ENCODE results near the gene NRBP1.

NRBP1 gene

DNA sequence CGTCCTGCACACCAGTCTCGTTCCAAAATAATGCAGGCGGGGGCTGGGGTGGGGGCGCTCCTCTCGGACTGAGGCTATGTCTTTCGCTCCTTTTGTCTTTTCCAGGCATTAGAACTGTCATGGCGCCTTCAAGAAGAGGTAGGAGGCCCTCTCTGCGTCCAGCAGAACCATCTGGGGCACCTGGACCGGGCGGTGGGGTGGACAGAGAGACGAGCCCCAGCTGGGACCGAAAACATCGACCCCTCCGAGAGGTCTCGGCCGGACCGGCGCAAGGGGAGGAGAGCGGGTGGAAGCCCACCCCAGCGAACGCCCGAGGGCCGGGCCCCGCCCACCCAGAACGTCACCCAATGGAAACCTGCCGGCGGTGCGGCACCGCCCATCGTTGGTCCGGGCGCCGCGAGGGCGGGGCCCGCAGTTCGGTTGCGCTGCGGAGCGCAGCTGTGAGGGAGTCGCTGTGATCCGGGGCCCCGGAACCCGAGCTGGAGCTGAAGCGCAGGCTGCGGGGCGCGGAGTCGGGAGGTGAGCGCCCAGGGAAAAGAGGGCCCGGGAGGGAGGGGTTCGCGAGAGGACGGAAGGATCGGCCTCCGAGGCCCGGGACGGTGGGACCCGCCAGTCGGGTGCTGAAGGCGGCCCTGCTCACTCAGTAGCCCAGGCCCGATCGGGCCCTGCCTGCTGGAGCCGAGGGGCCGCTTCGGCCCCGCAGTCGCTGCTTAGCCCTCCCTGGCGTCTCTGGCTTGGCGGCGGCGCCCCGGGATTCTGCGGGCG, at the start of gene NRBP1:
TSS of gene NRBP1 (plus strand) at position 419 of the 765 bp plus-strand sequence. CDS start 4,643 bp downstream, outside the sequence.
- peak; percentile 76 to 91 for DNase-seq

DNA sequence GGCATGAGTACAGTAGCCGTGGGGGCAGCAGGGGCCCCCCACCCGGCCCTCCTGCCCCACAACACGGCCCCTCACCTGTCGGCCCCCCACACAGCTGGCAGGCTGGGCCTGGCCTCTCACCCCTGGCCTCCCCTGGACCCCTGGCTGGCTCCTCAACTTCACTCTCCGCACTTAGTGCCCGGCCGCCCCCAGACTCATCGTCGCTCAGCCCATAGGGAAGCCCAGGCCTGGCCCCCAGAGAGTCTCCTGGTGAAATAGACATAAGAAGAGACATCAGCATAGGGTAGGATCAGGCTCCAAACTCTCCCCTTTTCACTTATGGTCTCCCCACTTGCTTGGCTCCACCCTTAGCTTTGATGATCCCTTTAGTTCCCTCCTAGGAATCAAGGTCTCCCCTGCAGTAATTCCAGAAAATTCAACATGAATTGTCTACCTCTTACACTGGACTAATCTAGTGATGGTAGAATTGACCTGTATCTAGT, 49.6 kb upstream of the NRBP1 start:
- DNase-seq, result no peak

GRCh38 chr2:27379383-27379835, 49.0 kb upstream of the NRBP1 start:
- no peak for DNase-seq

DNA sequence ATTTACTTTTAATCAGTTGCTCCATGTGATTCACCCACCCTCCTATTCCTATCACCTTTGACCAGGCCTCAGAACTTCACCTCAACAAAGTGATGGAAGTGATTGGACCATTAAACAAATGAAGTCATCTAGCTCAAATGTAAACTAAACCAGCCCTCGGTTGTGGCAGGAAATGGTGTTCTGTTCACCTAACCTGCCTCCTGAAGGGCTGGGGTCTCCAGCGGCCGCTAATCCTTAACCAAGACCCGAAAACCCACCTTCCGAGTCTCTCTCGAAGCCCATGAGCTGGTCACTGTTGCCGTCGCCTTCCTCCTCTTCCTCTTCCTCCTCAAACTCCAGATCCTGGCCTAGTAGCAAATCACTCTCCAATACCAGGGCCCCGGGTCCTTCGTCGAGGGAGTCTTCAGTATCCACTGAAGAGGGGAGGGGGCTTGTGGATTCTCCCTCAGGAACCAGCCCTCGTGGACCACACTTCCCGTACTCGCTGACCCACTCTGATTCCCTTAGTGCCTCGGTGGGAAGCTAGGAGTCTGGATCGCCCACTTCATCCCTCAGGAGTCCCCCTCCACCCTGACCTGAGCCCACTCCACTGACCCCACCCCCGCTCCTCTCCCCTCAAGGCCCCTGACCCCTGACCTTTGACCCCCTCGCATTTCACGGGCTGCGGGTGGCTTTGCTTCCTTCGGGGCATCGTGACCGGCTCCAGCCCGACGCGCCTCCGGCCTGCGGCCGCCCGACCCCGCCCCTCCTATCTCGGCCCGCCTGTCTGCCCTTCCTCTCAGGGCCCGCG, 48.4 kb upstream of the NRBP1 start:
- DNase-seq, result peak; percentile 74 to 88

DNA sequence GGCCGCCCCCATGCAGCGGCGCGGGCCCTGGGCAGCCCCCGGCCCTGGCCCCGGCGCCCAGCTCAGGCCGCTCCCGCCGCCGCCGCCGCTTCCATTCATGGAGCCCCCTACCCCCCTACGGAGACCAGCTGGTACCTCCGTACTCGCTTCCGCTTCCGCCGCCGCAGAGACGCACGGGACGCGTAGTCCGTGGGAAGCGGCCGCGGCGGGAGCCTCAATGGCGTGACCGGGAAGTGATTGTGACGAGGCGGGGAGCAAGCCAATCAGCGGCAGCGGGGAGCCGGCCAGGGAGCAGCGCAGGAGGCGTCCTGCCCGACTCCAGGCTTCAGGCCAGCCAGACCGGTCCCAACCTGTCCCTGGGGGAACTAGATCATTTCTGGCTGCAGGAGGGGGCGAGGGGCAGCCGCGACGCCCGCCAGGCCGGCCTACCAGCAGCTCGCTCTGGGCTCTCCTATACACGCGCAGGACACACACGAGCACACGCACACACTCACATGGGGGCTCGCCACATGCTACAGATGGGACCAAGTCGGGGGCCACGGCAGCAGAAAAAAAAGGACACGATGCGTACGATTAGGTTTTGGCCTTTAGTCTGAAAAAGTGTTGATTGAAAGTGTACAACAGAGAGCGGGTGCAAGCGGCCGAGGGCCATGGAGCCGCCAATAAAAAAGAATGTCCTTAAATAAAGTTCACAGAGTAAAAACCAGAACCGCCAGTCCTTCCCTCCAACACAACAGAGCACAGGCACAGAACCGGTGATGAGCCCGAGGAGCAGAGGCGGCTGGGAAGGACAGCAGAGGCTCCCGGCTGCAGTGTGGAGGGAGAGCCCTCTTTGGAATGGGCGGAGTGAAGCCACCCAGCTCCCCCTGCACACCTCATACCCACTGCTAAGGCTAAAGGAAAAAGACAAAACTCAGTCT, 47.5 kb upstream of the NRBP1 start, which contains the start of gene ZNF513:
TSS of gene ZNF513 (minus strand) at position 109 of the 920 bp plus-strand sequence. CDS start 208 bp downstream, outside the sequence.
- peak; percentile 89 to 92 for DNase-seq

GRCh38 chr2:27381577-27382181, 46.8 kb upstream of the NRBP1 start:
- DNase-seq, result no peak

DNA sequence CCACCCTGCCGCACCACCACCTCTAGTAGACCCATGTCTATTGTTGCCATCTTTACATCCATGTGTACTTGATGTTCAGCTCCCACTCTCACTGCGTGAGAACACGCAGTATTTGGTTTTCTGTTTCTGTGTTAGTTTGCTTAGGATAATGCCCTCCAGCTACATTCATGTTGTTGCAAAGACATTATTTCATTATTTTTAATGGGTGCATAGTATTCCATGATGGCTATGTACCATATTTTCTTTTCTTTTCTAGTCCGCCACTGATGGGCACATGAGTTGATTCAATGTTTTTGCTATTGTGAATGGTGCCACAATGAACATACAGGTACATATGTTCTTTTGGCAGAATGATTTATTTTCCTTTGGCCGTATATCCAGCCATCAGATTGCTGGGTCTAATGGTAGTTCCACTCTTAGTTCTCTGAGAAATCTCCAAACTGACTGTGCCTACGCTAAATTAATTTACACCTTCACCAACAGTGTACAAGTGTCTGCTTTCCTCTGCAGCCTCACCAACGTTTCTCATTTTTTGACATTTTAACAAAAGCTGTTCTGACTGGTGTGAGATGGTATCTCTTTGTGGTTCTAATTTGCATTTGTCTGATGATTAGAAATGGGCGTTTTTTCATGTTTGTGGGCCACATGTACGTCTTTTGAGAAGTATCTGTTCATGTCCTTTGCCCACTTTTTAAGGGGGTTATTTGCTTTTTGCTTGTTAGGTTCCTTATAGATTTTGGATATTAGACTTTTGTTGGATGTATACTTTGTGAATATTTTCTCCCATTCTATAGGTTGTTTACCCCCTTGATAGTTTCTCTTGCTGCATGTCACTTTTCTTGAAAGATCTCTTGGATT, 37.4 kb upstream of the NRBP1 start:
- no peak for DNase-seq

GRCh38 chr2:27393225-27393624, 35.2 kb upstream of the NRBP1 start:
- DNase-seq, result no peak

DNA sequence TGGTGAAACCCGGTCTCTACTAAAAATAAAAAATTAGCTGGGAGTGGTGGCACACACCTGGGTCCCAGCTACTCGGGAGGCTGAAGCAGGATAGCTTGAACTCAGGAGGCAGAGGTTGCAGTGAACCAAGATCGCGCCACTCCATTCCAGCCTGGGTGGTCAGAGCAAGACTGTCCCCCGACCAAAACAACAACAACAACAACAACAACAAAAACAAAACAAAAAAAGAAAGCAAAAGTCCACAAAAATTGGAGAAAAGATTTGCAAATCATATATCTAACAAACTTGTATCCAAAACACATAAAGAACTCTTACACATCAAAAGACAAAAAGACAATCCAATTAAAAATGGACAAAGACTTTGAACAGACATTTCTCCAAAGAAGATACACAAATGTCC, 29.5 kb upstream of the NRBP1 start:
- no peak for DNase-seq

DNA sequence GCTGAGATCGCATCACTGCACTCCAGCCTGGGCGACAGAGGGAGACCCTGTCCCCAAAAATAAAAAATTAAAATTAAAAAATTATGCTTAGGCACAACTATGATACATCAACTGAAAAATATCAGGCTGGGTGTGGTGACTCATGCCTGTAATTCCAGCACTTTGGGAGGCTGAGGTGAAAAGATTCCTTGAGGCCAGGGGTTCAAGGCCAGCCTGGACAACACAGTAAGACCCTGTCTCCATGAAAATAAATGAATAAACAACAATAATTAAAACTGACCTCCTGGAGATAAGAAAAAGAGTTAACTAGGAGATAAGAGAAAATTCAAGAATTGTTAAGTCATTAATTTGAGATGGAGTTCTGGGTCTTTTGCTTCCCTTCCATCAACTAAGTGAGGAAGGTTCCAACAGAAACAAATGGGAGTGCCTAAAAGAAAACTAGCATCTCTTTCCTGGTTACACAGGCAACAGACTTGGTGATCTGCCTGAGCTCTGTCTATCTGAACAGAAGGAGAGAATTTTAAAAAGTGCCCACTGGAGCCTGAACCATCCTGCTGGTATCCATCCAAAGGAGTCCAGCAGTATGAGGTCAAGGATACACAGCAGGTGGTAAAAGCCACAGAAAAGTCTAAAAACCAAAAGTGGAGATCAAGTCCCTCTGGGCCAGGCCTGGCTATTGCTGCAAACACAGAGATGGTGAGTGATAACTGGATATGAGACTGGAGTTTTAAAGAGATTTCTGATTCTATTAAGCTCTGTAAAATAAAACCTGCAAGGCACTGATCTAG, 27.9 kb upstream of the NRBP1 start:
- DNase-seq, result no peak

DNA sequence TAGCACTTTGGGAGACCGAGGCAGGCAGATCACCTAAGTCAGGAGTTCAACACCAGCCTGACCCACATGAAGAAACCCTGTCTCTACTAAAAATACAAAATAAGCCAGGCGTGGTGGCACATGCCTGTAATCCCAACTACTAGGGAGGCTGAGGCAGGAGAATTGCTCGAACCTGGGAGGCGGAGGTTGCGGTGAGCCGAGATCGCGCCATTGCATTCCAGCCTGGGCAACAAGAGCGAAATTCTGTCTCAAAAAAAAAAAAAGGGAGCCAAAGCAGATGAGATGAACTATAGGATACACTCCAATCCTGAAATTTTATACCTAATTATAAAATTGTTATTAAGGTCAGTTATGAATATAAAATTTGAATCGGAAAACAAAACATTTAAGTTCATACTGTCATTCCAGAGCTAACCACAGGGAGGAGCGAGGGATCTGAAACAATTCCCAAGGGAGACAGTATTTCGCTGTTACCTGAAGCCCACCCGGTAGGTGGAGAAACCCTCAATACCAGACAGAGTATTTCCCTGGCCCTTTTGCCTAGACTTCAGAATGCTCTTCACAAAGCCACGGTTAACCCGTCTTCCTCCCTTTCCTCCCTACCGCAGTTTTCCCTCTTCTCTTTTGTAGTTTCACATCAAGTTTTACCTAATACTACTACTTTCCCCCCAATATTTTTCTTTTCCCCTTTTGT, 20.5 kb upstream of the NRBP1 start:
- DNase-seq, result peak; percentile 18 to 78

- DNase-seq, result peak in 1 of 2 experiments; percentile 69
These were observed 19.7 kb upstream of the NRBP1 start for GRCh38 chr2:27408601-27409320.

DNA sequence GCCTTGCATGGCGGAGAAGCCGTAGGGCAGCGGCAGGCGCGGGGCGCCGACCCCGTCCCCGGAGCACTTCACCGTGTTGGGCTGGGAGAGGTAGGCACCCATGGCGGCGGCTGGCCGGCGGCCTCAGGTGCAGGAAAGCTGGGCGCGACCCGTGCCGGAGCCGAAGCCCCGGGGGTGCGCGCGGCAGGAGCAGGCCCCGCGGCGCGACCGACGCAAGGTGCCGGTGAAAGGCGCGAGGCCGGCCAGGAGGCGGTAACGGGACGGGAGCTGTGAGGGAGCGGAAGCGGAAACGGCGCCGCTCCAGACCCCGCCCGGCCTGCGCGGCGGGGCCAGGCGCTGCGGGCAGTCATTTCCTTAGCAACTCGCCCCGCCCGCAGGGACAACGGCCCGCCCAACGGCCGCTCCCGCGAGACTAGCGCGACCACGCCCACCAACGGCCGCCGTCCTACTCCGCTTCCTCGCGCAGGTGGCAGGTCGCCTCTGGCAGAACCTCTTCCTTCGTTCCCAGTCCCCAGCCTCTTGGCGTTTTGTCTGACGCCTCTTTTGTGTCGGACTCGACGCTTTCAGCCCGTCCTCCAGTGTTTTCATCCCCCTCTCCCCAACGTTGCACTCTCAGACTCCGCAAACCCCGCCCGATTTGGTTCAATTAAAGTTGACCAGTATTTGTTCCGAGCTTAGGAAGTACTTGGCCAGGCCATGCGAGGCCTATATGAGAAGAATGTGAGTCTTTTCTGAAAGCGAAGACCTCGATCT, 18.9 kb upstream of the NRBP1 start, which contains the start of gene PPM1G:
TSS of gene PPM1G (minus strand) at position 271 of the 753 bp plus-strand sequence. CDS start at position 102, 169 bp downstream.
- DNase-seq, result peak; percentile 88 to 96

DNA sequence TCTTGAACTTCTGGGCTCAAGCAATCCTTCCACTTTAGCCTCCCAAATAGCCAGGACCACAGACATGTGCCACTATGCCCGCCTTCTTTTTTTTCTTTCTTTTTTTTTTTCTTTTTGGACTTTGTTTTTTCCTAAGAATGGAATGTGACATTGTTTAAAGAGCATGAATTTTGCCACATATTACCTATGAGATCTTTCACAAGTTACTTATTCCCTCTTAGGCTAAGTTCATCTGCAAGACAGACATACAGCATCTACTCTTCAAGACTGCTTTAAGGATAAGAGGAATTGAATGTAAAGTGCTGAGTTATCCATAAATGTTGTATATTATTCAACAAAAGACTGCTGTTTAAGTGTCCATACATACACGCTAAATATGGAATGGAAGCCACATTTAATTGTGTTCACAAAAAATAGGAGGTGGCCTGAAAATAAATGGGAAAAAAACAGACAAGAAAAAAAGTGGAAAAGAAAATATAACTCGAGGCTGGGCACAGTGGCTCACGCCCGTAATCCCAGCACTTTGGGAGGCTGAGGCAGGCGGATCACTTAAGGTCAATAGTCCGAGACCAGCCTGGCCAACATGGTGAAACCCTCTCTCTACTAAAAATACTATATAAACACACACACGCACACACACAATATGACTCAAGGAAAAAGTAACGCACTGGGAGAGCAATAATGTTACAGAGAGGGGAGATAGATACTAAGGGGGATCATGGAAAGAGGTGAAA, 15.8 kb upstream of the NRBP1 start:
- DNase-seq, result no peak

DNA sequence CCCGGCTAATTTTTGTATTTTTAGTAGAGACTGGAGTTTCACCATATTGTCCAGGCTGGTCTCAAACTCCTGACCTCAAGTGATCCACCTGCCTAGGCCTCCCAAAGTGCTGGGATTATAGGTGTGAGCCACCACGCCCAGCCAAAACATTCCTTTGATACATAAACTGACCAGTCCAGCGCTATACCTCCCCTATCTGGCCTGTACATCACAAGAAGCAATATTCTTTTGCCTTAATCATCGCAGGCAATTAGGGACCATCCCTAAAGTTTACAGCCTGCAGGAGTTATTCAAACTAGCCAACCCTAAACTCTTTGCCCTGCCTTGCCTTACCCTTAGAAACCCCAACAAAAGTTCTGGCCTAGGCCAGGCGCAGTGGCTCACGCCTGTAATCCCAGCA, 12.3 kb upstream of the NRBP1 start:
- no peak for DNase-seq

DNA sequence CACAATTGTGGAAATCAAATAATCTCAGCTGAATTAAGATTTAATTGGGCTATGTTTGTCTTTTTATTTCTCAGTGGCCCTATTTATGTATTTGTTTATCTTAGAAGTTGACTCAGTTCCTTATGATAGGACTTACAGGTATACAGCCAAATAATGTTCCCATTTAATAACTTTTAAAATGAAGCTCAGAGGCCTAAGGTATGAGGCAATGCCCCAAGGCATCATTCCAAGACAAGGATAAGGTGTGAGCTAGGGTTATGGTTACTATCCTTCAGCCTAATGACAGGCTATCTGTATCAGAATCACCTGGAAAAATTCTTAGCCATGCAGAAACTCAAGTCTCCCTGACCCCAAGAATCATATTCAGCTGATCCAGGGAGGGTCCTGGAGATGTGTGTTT, 7.4 kb upstream of the NRBP1 start:
- DNase-seq, result no peak

DNA sequence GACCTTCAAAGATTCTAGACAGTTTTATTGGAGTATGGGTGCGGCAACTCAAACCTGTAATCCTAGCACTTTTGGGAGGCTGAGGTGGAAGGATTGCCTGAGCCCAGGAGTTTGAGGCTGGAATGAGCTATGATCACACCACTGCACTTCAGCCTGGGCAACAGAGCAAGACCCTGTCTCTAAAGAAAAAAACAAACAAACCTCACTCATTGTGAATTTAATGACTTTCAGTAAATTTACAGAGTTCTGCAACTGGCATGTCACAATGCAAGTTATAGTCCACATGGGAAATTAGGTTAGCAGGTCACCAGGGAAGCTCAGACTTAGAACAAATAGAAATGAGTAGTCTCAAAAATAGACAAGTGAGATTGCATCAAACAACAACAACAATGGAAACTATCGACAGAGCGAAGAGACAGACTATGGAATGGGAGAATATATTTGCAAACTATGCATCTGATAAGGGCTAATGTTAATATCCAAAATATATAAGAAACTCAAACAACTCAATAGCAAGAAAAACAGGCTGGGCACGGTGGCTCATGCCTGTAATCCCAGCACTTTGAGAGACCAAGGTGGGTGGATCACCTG, 6.7 kb upstream of the NRBP1 start:
- no peak for DNase-seq

Data from SW 1271 (cell line).